H1 (cell line): ENCODE measurements around the gene SLC9A7. TPM values are rescaled to one million over a fixed set of nuclear protein-coding genes. Genes with fewer than 3 reads are reported as not detected.

ENCODE experiments used
- CTCF ChIA-PET: fragments of 300-600 bp; sonication (Branson Sonifier 250); formaldehyde crosslinking; loops from one replicate; lab custom pipeline; 2021; ENCODE audit not compliant: partially characterized antibody; lab: Charles Lee
- POLR2A ChIA-PET: fragments of 300-600 bp; sonication (Branson Sonifier 250); formaldehyde crosslinking; loops from one replicate; lab custom pipeline; 2021; ENCODE audit warnings: inconsistent platforms; ENCODE audit not compliant: partially characterized antibody; lab: Charles Lee
- DNase-seq, 2 experiments: peaks; one replicate each; pipeline versions ENCODE4 v3.0.0 to v3.0.0-alpha.2; 2010 to 2022; ENCODE audit warnings: low spot score in 2 of 2, low read depth in 1 of 2, mixed read lengths in 1 of 2
- FAIRE-seq: peaks from 2 replicates; lab custom pipeline; 2011; peaks lifted over from hg19 to GRCh38; lab: Jason Lieb, UNC
- H2AFZ ChIP-seq: 2 replicates; pipeline ENCODE4 v1.8.1; 2012; ENCODE audit warnings: low read length, inconsistent platforms
- H2AK5ac ChIP-seq: 2 replicates; pipeline ENCODE4 v1.6.1; 2013; ENCODE audit warnings: low read depth, low read length
- H2BK120ac ChIP-seq: replicated peaks from 2 replicates; pipeline ENCODE3; 2013; ENCODE audit warnings: low read depth, low read length, inconsistent platforms
- H2BK12ac ChIP-seq: 2 replicates; pipeline ENCODE4 v1.6.1; 2013; ENCODE audit warnings: low read depth, low read length
- H2BK15ac ChIP-seq: 2 replicates; pipeline ENCODE4 v1.6.1; 2013; ENCODE audit warnings: low read length
- H2BK20ac ChIP-seq: 2 replicates; pipeline ENCODE4 v1.6.1; 2013; ENCODE audit warnings: low read length
- H2BK5ac ChIP-seq: 2 replicates; pipeline ENCODE4 v1.6.1; 2013; ENCODE audit warnings: low read depth, low read length
- H3K14ac ChIP-seq: 2 replicates; pipeline ENCODE4 v1.6.1; 2013; ENCODE audit warnings: inconsistent platforms; ENCODE audit not compliant: insufficient read length
- H3K18ac ChIP-seq: 2 replicates; pipeline ENCODE4 v1.6.1; 2013; ENCODE audit warnings: low read length; ENCODE audit errors: extremely low read depth
- H3K23ac ChIP-seq: 2 replicates; pipeline ENCODE4 v1.6.1; 2013; ENCODE audit warnings: inconsistent platforms; ENCODE audit not compliant: insufficient read length
- H3K23me2 ChIP-seq: 2 replicates; pipeline ENCODE4 v1.6.1; 2013; ENCODE audit warnings: low read depth, low read length
- H3K27ac ChIP-seq: 2 replicates; pipeline ENCODE4 v1.6.1; 2011; ENCODE audit warnings: low read depth, low read length, inconsistent platforms
- H3K27me3 ChIP-seq, 4 experiments: replicated peaks in 1 of 4; 1 replicate in 1 of 4; 2 replicates in 3 of 4; pipeline versions ENCODE4 v1.6.1 to v1.8.1; 2011 to 2013; ENCODE audit warnings: low read length in 3 of 4, mild to moderate bottlenecking in 3 of 4, inconsistent platforms in 2 of 4, mixed read lengths in 2 of 4, moderate library complexity in 1 of 4; ENCODE audit not compliant: control insufficient read depth in 3 of 4, insufficient read depth in 3 of 4; ENCODE audit errors: extremely low read depth in 1 of 4
- H3K36me3 ChIP-seq, 4 experiments: 2 replicates each; pipeline versions ENCODE4 v1.6.1 to v1.8.1; 2011 to 2013; ENCODE audit warnings: mild to moderate bottlenecking in 4 of 4, low read length in 3 of 4, moderate library complexity in 2 of 4, control low read depth in 1 of 4, inconsistent platforms in 1 of 4; ENCODE audit not compliant: insufficient read depth in 4 of 4, control insufficient read depth in 2 of 4
- H3K4ac ChIP-seq: replicated peaks from 2 replicates; pipeline ENCODE3; 2013; ENCODE audit warnings: low read length, low read depth, mixed read lengths, inconsistent platforms; ENCODE audit not compliant: insufficient read length
- H3K4me1 ChIP-seq, 4 experiments: replicated peaks in 1 of 4; 1 replicate in 1 of 4; 2 replicates in 3 of 4; pipeline versions ENCODE4 v1.6.1 to v1.8.1; 2011 to 2013; ENCODE audit warnings: low read length in 3 of 4, inconsistent platforms in 2 of 4, mixed read lengths in 1 of 4; ENCODE audit not compliant: insufficient read depth in 4 of 4, control insufficient read depth in 3 of 4
- H3K4me2 ChIP-seq, 2 experiments: 2 replicates each; pipeline versions ENCODE4 v1.6.1 to v1.8.1; 2011 to 2013; ENCODE audit warnings: low read depth in 2 of 2, low read length in 2 of 2, control low read depth in 1 of 2, inconsistent platforms in 1 of 2, mild to moderate bottlenecking in 1 of 2; ENCODE audit not compliant: insufficient read depth in 1 of 2
- H3K4me3 ChIP-seq, 4 experiments: fragments of 200-600, 300-600 bp in 1 of 4; sonication (generic), shearing (Covaris generic), sonication (Bioruptor Twin) in 1 of 4; 2 replicates each; pipeline versions ENCODE4 v1.5.1 to v1.8.1; 2011 to 2016; ENCODE audit warnings: low read length in 4 of 4, low read depth in 3 of 4, control low read depth in 2 of 4, inconsistent platforms in 2 of 4, mild to moderate bottlenecking in 2 of 4, mixed read lengths in 1 of 4, moderate library complexity in 1 of 4; ENCODE audit not compliant: insufficient read depth in 2 of 4; ENCODE audit errors: extremely low read depth in 1 of 4
- H3K56ac ChIP-seq: replicated peaks from 2 replicates; pipeline ENCODE3; 2013; ENCODE audit warnings: low read depth, mild to moderate bottlenecking, mixed read lengths, low read length, inconsistent platforms; ENCODE audit not compliant: insufficient read length
- H3K79me1 ChIP-seq: 2 replicates; pipeline ENCODE4 v1.6.1; 2013; ENCODE audit warnings: low read depth, low read length, control low read depth
- H3K79me2 ChIP-seq, 2 experiments: 2 replicates each; pipeline versions ENCODE4 v1.6.1 to v1.8.1; 2012 to 2013; ENCODE audit warnings: low read length in 2 of 2, mild to moderate bottlenecking in 2 of 2, inconsistent platforms in 1 of 2; ENCODE audit not compliant: insufficient read depth in 2 of 2, control insufficient read depth in 1 of 2
- H3K9ac ChIP-seq, 4 experiments: replicated peaks in 1 of 4; 1 replicate in 1 of 4; 2 replicates in 3 of 4; pipeline versions ENCODE4 v1.6.1 to v1.8.1; 2011 to 2013; ENCODE audit warnings: low read depth in 3 of 4, low read length in 3 of 4, control low read depth in 2 of 4, mild to moderate bottlenecking in 2 of 4, moderate library complexity in 2 of 4, inconsistent platforms in 1 of 4; ENCODE audit errors: extremely low read depth in 1 of 4
- H3K9me3 ChIP-seq, 2 experiments: 2 replicates each; pipeline versions ENCODE4 v1.6.1 to v1.8.1; 2012 to 2013; ENCODE audit warnings: mild to moderate bottlenecking in 2 of 2, moderate library complexity in 2 of 2, control low read depth in 1 of 2, inconsistent platforms in 1 of 2, low read depth in 1 of 2, low read length in 1 of 2, mixed read lengths in 1 of 2; ENCODE audit not compliant: insufficient read depth in 2 of 2
- H4K20me1 ChIP-seq, 2 experiments: replicated peaks in 1 of 2; 2 replicates each; pipeline versions ENCODE3 to v1.8.1; 2011 to 2013; ENCODE audit warnings: inconsistent platforms in 2 of 2, low read length in 2 of 2, mild to moderate bottlenecking in 1 of 2; ENCODE audit not compliant: insufficient read depth in 2 of 2, control insufficient read depth in 1 of 2
- H4K5ac ChIP-seq: 2 replicates; pipeline ENCODE4 v1.6.1; 2013; ENCODE audit warnings: low read length, low read depth, mixed read lengths, inconsistent platforms; ENCODE audit not compliant: insufficient read length
- H4K8ac ChIP-seq: 2 replicates; pipeline ENCODE4 v1.8.0; 2013; ENCODE audit warnings: mild to moderate bottlenecking, moderate library complexity, low read length, inconsistent platforms; ENCODE audit not compliant: insufficient read depth; ENCODE audit errors: extremely low read depth
- H4K91ac ChIP-seq: replicated peaks from 2 replicates; pipeline ENCODE3; 2013; ENCODE audit warnings: low read length, mixed read lengths, inconsistent platforms; ENCODE audit not compliant: insufficient read length
- BCL11A ChIP-seq, 2 experiments: IDR thresholded peaks; one replicate each; pipeline ENCODE4 v1.6.1; 2011; ENCODE audit warnings: low read depth in 2 of 2, low read length in 2 of 2, mild to moderate bottlenecking in 2 of 2
- CEBPB ChIP-seq: IDR thresholded peaks from 2 replicates; pipeline ENCODE4 v1.6.1; 2012; ENCODE audit warnings: low read depth, low read length
- JUN ChIP-seq: IDR thresholded peaks from 2 replicates; pipeline ENCODE4 v1.6.1; 2011; ENCODE audit warnings: low read depth, mild to moderate bottlenecking, improper control_type of control experiment, low read length
- MAFK ChIP-seq: IDR thresholded peaks from 2 replicates; pipeline ENCODE4 v1.6.1; 2012; ENCODE audit warnings: low read depth, mild to moderate bottlenecking, improper control_type of control experiment, low read length
- POLR2AphosphoS5 ChIP-seq: IDR thresholded peaks from 2 replicates; pipeline ENCODE4 v1.6.1; 2011; ENCODE audit warnings: low read depth, low read length
- POU5F1 ChIP-seq: IDR thresholded peaks from 2 replicates; pipeline ENCODE4 v1.6.1; 2011; ENCODE audit warnings: low read depth, mild to moderate bottlenecking, low read length, moderate library complexity
- RAD21 ChIP-seq, 2 experiments: IDR thresholded peaks in 1 of 2; conservative IDR thresholded peaks in 1 of 2; 2 replicates each; pipeline ENCODE4 v1.6.1; 2011; ENCODE audit warnings: low read depth in 2 of 2, low read length in 2 of 2, improper control_type of control experiment in 1 of 2, inconsistent platforms in 1 of 2, mild to moderate bottlenecking in 1 of 2, moderate library complexity in 1 of 2
- ZNF274 ChIP-seq: IDR thresholded peaks from 2 replicates; pipeline ENCODE4 v1.7.0; 2012; ENCODE audit warnings: low read length, borderline replicate concordance; ENCODE audit errors: extremely low read depth
- WGBS, 2 experiments: shearing (Covaris generic) in 1 of 2; methylation state at CpG; one replicate each; pipeline versions ENCODE4 v1.1.6 to v1.1.7; 2013 to 2015; ENCODE audit warnings: low lambda C conversion rate in 2 of 2, mixed read lengths in 2 of 2, inconsistent platforms in 1 of 2, low coverage in 1 of 2, missing lambda C conversion rate in 1 of 2; ENCODE audit not compliant: insufficient replicate concordance in 2 of 2, insufficient coverage in 1 of 2, insufficient read length in 1 of 2; ENCODE audit errors: extremely low coverage in 1 of 2, missing lambda C conversion rate in 1 of 2; 5-methylcytosine and 5-hydroxymethylcytosine counted together
- polyA plus RNA-seq, 7 experiments: library from polyadenylated mRNA; depleted of rRNA in 3 of 7; stranded (reverse) in 5 of 7; unstranded in 2 of 7; fragments of >200 nt in 5 of 7; fragments of 200-250 nt in 2 of 7; gene quantifications; 1 replicate in 5 of 7; 2 replicates in 1 of 7; 4 replicates in 1 of 7; pipeline versions ENCODE4 v1.2.1 to v1.2.3, GENCODE V29; 2011 to 2013; ENCODE audit warnings: missing spikeins in 2 of 7, mixed read lengths in 2 of 7
- total RNA-seq: library from RNA; stranded (reverse); fragmentation: NEBNext Ultra II Directional; extraction: Animal tissue kit (Norgen Biotek cat#: 25700); gene quantifications from 2 replicates; pipeline ENCODE4 v1.2.1, GENCODE V29; 2021
- TF ChIP-seq, protein P1 (sequence below), 3 experiments: IDR thresholded peaks; 1 replicate in 2 of 3; 2 replicates in 1 of 3; pipeline versions ENCODE4 v1.5.1 to v1.6.1; 2011; ENCODE audit warnings: low read length in 3 of 3, mild to moderate bottlenecking in 3 of 3, inconsistent platforms in 2 of 3, low read depth in 1 of 3, moderate library complexity in 1 of 3; ENCODE audit not compliant: insufficient read depth in 1 of 3; ENCODE audit errors: control extremely low read depth in 1 of 3
- TF ChIP-seq, protein P2 (sequence below): IDR thresholded peaks from 2 replicates; pipeline ENCODE4 v1.6.1; 2011; ENCODE audit warnings: low read depth, mild to moderate bottlenecking, low read length; ENCODE audit not compliant: insufficient read depth

SLC9A7 gene
- total and polyA plus RNA-seq, 2 of the 8 experiments (the other 6 are each of a cell fraction or from before 2014, with no cell fraction given), result 6.7 to 17.2 TPM

DNA sequence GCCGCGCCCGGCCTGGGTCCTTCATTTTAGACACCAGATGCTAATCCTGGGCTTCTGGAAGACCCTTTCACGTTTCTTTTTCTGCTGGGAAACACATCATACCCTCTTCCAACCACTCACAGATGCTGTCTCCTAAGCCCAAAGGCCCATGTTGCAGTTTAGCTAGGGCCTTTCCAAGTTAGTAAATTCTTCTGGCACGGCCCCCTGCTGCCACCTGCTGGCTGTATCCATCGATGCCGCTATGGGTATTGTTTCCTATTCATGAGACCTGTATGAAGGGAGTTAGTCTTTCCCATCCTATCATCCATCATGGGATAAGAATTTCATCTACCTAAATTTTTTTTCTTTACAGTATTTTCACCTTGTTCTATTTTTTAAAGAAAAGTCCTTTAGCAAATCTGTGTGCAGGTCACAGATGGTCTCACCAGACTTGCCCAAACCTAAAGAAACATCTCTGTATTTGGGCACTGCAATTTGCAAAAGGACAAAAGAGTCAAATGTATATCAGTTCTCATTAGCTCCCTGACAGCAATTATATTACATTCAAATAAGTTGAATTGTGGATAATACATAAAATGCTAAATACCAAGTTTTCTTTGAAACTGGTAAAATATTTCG is 37.8 kb upstream of the SLC9A7 start:
- H3K36me3 ChIP-seq, result no peaks in the 10 kb centered on the region
- no peak overlapping the region for H2AK5ac ChIP-seq
- H4K20me1 ChIP-seq, result no peaks in the 10 kb centered on the region
- no peaks in the 10 kb centered on the region for H3K27me3 ChIP-seq
- no peaks in the 10 kb centered on the region; the same call in 1 of the 2 replicates for H3K23me2 ChIP-seq
- H3K4ac ChIP-seq, result no peak overlapping the region
- no peak overlapping the region for H3K18ac ChIP-seq
- H4K91ac ChIP-seq, result no peak overlapping the region
- H2BK5ac ChIP-seq, result no peak overlapping the region
- ChIA-PET POLR2A (no interaction called here), CTCF (interaction anchor here (0.5 to 3.5 kb wide), 16 partner anchors 8 to 333 kb away, joined by 3 to 30 read pairs (median 3); no protein-coding TSS in a partner anchor)
- no peak overlapping the region for H3K9ac ChIP-seq
- H2BK20ac ChIP-seq, result no peak overlapping the region
- H3K4me3 ChIP-seq, result no peak overlapping the region
- no peak overlapping the region for H4K8ac ChIP-seq
- H2BK12ac ChIP-seq, result no peak overlapping the region
- H2AFZ ChIP-seq, result no peak overlapping the region
- whole genome bisulfite sequencing, 2 experiments, result 42% methylated on average over 7 of the region's 8 CpGs; no CpG with 5 or more reads in 1 of the 2 experiments
- no peak overlapping the region for H2BK120ac ChIP-seq
- no peak overlapping the region for H3K27ac ChIP-seq
- DNase-seq (peak in 1 of 2 experiments; percentile 78), FAIRE-seq (peak; percentile 82)
- no peak overlapping the region for H4K5ac ChIP-seq
- peaks cover 0 to 2% (median 0%) of the 10 kb centered on the region in 4 experiments; a peak in 1 of 7 replicates for H3K4me1 ChIP-seq
- H3K9me3 ChIP-seq, result no peaks in the 10 kb centered on the region
- no peak overlapping the region for H3K4me2 ChIP-seq
- H2BK15ac ChIP-seq, result no peak overlapping the region
- H3K23ac ChIP-seq, result no peak overlapping the region
- no peaks in the 10 kb centered on the region for H3K79me1 ChIP-seq
- H3K14ac ChIP-seq, result no peak overlapping the region
- H3K79me2 ChIP-seq, result no peaks in the 10 kb centered on the region
- H3K56ac ChIP-seq, result no peak overlapping the region
- TF ChIP-seq BCL11A (IDR thresholded peaks at IDR 0.05; ENCODE audit: low read depth in 2 of 2, low read length in 2 of 2), result no peak
- no peak for TF ChIP-seq CEBPB
- no peak for TF ChIP-seq POU5F1
- TF ChIP-seq, protein P1, sequence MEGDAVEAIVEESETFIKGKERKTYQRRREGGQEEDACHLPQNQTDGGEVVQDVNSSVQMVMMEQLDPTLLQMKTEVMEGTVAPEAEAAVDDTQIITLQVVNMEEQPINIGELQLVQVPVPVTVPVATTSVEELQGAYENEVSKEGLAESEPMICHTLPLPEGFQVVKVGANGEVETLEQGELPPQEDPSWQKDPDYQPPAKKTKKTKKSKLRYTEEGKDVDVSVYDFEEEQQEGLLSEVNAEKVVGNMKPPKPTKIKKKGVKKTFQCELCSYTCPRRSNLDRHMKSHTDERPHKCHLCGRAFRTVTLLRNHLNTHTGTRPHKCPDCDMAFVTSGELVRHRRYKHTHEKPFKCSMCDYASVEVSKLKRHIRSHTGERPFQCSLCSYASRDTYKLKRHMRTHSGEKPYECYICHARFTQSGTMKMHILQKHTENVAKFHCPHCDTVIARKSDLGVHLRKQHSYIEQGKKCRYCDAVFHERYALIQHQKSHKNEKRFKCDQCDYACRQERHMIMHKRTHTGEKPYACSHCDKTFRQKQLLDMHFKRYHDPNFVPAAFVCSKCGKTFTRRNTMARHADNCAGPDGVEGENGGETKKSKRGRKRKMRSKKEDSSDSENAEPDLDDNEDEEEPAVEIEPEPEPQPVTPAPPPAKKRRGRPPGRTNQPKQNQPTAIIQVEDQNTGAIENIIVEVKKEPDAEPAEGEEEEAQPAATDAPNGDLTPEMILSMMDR (IDR thresholded peaks at IDR 0.05; ENCODE audit: control extremely low read depth in 1 of 3, insufficient read depth in 1 of 3, low read depth in 1 of 3, low read length in 3 of 3), result peak; percentile 67 to 76 (median 73)
- no peak for TF ChIP-seq MAFK
- TF ChIP-seq, protein P2, sequence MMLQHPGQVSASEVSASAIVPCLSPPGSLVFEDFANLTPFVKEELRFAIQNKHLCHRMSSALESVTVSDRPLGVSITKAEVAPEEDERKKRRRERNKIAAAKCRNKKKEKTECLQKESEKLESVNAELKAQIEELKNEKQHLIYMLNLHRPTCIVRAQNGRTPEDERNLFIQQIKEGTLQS, result no peak
- peak; percentile 81 to 85 for TF ChIP-seq RAD21 (IDR thresholded peaks at IDR 0.05 in 1 of 2, conservative IDR thresholded peaks at IDR 0.05 in 1 of 2; ENCODE audit: low read depth in 2 of 2, low read length in 2 of 2)
- TF ChIP-seq ZNF274, result no peak
- no peak for TF ChIP-seq JUN
- TF ChIP-seq POLR2AphosphoS5, result no peak
